ENCODE measurements around the gene KRTAP5-10. TPM values are rescaled to one million over a fixed set of nuclear protein-coding genes. Genes with fewer than 3 reads are reported as not detected.
"Not testable (repeated sequence)": the region's sequence is repeated elsewhere in the genome, so short reads cannot be mapped to it uniquely, and the experiment has no call there.

Gene KRTAP5-10
- total RNA-seq, 4 donors from 2014 or later, result not detected

DNA sequence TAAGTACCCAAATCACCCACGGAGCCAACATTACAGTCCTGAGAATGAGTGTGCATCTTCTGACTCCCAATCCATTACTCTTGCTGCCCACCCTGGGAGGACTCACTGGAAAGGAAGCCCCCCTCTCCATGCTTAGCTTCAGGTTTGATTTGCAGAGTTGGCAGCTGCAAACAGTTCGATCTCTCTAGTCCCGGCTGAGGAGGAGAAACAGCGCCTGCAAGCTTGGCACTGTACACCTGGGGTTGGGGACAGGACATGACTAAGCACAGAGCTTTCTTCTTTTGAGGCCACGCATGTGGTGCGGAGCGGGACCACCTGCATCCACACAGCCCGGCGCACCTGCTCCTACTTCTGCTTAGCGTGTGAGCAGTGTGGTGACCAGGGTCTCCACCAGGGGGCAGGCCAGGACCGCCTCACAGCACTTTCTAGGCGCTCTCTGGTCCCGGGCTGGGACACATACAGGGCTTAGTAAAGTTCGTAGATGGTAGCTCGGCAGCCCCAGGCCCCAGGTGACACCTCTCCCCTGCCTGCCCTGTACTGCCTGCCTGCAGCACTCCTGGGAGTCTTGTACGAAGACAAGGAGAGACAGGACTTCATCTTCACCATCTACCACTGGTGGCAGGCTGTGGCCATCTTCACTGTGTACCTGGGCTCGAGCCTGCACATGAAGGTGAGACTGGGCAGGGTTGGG, 39.6 kb downstream of the KRTAP5-10 start:
- WGBS, 2 donors (ENCODE audit: low coverage in 1 of 2), result 60% methylated on average over 1 of the region's 17 CpGs; no CpG with 5 or more reads in 1 of the 2 donors
- Histone ChIP-seq H3K27me3 (peaks cover 90% of the 10 kb centered on the region), H3K4me1 (peaks cover 0 to 11% (median 0%) of the 10 kb centered on the region in 3 donors)
- H3K27ac ChIP-seq, ATAC-seq, H3K4me3 ChIP-seq, H3K9me3 ChIP-seq, H3K36me3 ChIP-seq: not testable (repeated sequence)
- TF ChIP-seq CTCF (IDR thresholded peaks at IDR 0.05), result peak in 1 of 4 experiments; percentile 24

GRCh38 chr11:71606853-71607519, 41.6 kb downstream of the KRTAP5-10 start:
- not testable (repeated sequence) for H3K9me3 ChIP-seq, ATAC-seq, H3K36me3 ChIP-seq, H3K27ac ChIP-seq
- Histone ChIP-seq H3K4me1 (peaks cover 0 to 11% (median 0%) of the 10 kb centered on the region in 3 donors), H3K27me3 (peaks cover 85% of the 10 kb centered on the region), H3K4me3 (peak overlapping the region in 1 of 2 donors; percentile 23)
- WGBS, 2 donors (ENCODE audit: low coverage in 1 of 2), result 13 to 36% methylated on average over 9 of the region's 48 CpGs

DNA sequence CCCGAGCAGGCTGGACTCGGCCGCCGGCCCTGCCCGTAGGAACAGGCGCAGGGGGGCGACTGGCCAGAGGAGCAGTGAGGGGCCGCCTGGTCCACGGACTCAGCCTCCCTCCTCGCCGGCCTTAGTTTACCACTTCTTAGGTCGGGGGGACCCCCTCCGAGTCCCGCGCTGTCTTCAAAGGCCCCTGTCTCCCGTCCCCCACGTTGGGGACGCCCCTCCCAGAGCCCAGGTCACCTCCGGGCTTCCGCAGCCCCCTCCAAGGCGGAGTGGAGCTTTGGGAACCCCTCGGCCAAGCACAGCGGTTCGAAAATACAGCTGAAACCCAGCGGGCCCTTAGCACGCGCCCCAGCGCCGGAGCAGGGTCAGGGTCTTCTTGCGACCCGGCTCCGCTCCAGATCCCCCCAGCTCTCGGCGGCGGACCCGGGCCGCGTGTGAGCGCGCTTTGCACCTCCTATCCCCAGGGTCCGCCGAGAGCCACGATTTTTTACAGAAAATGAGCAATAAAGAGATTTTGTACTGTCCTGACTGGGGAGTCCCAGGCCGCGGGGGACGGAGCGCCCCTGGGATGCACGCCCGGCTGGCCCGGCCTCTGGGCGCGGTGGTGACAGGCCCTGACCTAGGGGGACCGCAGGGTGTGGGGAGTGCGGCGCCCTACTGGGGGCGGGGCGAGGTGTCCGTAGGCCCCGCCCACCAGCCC, 42.3 kb downstream of the KRTAP5-10 start:
- Histone ChIP-seq H3K4me1 (peaks cover 0 to 11% (median 0%) of the 10 kb centered on the region in 3 donors), H3K4me3 (peak overlapping the region in 1 of 2 donors; percentile 23), H3K27me3 (peaks cover 78% of the 10 kb centered on the region)
- not testable (repeated sequence) for H3K27ac ChIP-seq, ATAC-seq, H3K9me3 ChIP-seq, H3K36me3 ChIP-seq
- WGBS, 2 donors (ENCODE audit: low coverage in 1 of 2), result no CpG with 5 or more reads among the region's 59 CpGs

DNA sequence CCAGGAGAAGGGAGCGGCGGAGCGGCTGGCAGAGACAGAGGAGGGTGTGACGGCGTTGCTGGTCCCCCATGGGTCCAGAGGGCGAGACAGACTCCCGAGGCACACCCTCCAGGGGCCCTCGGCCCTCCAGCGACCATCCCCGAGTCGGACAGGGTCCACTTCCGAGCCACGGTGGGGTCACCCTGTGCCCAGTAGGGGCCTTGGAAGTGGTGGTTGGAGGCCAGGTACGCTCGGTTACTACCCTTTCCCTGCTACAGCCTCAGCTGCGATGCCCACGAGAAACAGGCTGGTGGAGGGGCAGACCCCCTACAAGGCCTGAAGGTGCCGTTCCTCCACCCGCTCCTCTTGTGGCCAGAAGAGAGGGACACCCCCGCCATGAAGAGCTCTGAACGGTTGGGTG, 42.9 kb downstream of the KRTAP5-10 start:
- H3K36me3 ChIP-seq, H3K9me3 ChIP-seq, ATAC-seq, H3K27ac ChIP-seq, H3K4me3 ChIP-seq: not testable (repeated sequence)
- Histone ChIP-seq H3K4me1 (peaks cover 0 to 11% (median 0%) of the 10 kb centered on the region in 3 donors), H3K27me3 (peaks cover 72% of the 10 kb centered on the region)
- 60% methylated on average over 1 of the region's 21 CpGs; no CpG with 5 or more reads in 1 of the 2 donors for WGBS, 2 donors (ENCODE audit: low coverage in 1 of 2)

DNA sequence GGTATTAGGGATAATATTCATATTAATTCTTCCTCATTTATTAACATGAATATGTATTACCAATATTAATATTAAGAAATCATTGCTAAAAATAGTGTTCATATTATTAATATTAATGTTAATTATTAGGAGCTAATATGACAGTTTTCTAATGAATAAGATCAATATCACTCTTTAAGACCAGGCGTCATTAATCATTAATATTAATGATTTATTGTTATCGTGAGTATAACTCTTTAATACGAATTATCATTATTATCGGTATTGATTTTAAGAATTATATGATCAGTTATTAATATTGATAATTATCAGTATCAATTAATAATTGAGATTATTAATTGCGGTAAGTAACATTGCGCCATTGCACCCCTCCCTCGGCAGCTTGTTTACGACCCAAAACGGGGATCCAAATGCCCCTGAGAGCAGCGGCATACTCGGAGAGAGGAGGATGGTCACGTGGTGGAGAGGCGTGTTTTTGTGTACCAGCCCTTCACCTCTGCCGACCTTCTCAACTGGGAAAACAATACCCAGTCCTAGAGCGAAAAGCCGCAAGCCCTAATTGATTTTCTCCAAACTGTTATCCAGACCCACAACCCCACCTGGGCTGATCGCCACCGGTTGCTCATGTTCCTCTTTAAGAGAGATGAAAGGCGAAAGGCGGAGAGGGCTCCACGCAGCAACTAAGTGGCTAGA, 46.0 kb downstream of the KRTAP5-10 start:
- not testable (repeated sequence) for H3K4me3 ChIP-seq, H3K9me3 ChIP-seq, H3K36me3 ChIP-seq, H3K27ac ChIP-seq, ATAC-seq
- peaks cover 52% of the 10 kb centered on the region for H3K27me3 ChIP-seq
- H3K4me1 ChIP-seq, result peaks cover 0 to 11% (median 0%) of the 10 kb centered on the region in 3 donors
- WGBS, 2 donors (ENCODE audit: low coverage in 1 of 2), result 63 to 77% methylated on average over 9 to 21 of the region's 21 CpGs

DNA sequence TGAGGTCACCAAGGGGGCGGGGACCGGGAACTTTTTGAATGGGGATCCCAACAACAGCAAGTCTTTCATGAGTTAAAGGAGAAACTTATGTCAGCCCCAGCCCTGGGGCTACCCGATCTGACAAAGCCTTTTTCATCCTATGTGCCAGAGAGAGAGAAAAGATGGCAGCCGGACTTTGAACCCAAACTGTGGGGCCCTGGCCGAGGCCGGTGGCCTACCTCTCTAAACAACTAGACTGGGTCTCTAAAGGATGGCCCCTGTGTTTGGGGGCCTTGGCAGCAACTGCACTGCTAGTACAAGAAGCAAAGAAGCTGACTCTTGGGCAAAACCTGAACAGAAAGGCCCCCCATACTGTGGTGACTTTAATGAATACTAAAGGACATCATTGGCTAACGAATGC, 48.6 kb downstream of the KRTAP5-10 start:
- not testable (repeated sequence) for H3K4me1 ChIP-seq, ATAC-seq, H3K4me3 ChIP-seq, H3K27ac ChIP-seq, H3K36me3 ChIP-seq, H3K9me3 ChIP-seq
- H3K27me3 ChIP-seq, result peaks cover 36% of the 10 kb centered on the region
- 100% methylated on average over 1 of the region's 7 CpGs for WGBS, 2 donors (ENCODE audit: low coverage in 1 of 2)

DNA sequence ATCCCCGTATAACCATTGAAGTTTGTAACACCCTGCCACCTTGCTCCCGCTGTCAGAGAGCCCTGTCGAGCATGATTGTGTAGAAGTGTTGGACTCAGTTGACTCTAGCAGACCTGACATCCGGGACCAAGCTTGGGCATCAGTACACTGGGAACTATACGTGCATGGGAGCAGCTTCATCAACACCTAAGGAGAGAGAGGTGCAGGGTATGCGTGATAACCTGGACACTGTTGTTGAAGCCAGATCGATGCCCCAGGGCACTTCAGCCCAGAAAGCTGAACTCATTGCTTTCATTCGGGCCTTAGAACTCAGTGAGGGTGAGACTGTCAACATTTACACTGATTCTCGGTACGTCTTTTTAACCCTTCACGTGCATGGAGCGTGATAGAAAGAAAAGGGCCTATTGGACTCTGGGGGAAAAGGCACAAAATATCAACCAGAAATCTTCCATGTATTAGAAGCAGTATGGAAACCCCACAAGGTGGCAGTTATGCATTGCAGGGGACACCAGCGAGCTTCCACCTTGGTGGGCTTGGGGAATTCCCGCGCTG, 49.1 kb downstream of the KRTAP5-10 start:
- not testable (repeated sequence) for H3K27ac ChIP-seq, H3K4me1 ChIP-seq, H3K4me3 ChIP-seq, H3K36me3 ChIP-seq, ATAC-seq, H3K9me3 ChIP-seq
- H3K27me3 ChIP-seq, result peaks cover 31% of the 10 kb centered on the region
- WGBS, 2 donors (ENCODE audit: low coverage in 1 of 2), result 39 to 100% methylated on average over 1 to 10 of the region's 15 CpGs

- ATAC-seq, H3K36me3 ChIP-seq, H3K27ac ChIP-seq, H3K4me1 ChIP-seq, H3K4me3 ChIP-seq, H3K9me3 ChIP-seq: not testable (repeated sequence)
- H3K27me3 ChIP-seq, result peaks cover 25% of the 10 kb centered on the region
- 69% methylated on average over 6 of the region's 12 CpGs; no CpG with 5 or more reads in 1 of the 2 donors for WGBS, 2 donors (ENCODE audit: low coverage in 1 of 2)
Measured at GRCh38 chr11:71615003-71615402, 49.6 kb downstream of the KRTAP5-10 start.

Small RNA genes lying within 50 kb of the gene (small RNA-seq; reads per million reads assigned to genes)
- 0 reads per million in 4 donors for gene AP000867.1
- gene KRTAP5-14P, result 0 reads per million in 4 donors

Other genes starting within 250 kb of the KRTAP5-10 start
- gene DHCR7, start 117.2 kb upstream of the KRTAP5-10 start, total RNA-seq, result 10 to 100 TPM in 1 of 4 donors, 1 to 10 TPM in 3; 5.0 to 10.3 (median 8.0) TPM
- 10 to 100 TPM; 21.6 to 62.0 (median 41.8) TPM for gene NADSYN1, start 112.4 kb upstream of the KRTAP5-10 start, total RNA-seq
- gene KRTAP5-7, start 38.3 kb upstream of the KRTAP5-10 start, total RNA-seq, result not detected
- gene KRTAP5-8, start 27.5 kb upstream of the KRTAP5-10 start, total RNA-seq, result under 1 TPM in 1 of 4 donors, not detected in 3; 0.27 TPM
- not detected for gene KRTAP5-9, start 17.1 kb upstream of the KRTAP5-10 start, total RNA-seq
- gene KRTAP5-11, start 17.3 kb downstream of the KRTAP5-10 start, total RNA-seq, result not detected